Endothelial cell of umbilical vein (primary cell): Measurements from ENCODE around the gene CPHXL2. TPM values are rescaled to one million over a fixed set of nuclear protein-coding genes. Genes with fewer than 3 reads are reported as not detected.

ENCODE experiments used
- BruUV-seq: library from RNA; stranded (reverse); fragments of 400-500 nt; replicated peaks from 2 replicates; lab custom pipeline; 2021; lab: Mats Ljungman, UMichigan
- CTCF ChIA-PET: fragments of 300-600, 350-600 bp; sonication (Branson Sonifier 250); formaldehyde crosslinking; loops from one replicate; lab custom pipeline; 2021; ENCODE audit warnings: antibody characterized with exemption, inconsistent platforms; lab: Charles Lee
- POLR2A ChIA-PET: fragments of 300-600, 350-600 bp; sonication (Branson Sonifier 250); formaldehyde crosslinking; loops from one replicate; lab custom pipeline; 2021; ENCODE audit warnings: antibody characterized with exemption, inconsistent platforms; lab: Charles Lee
- DNase-seq: peaks from one replicate; pipeline ENCODE4 v3.0.0-alpha.2; 2011; ENCODE audit warnings: low read depth, low spot score
- FAIRE-seq: peaks from 2 replicates; lab custom pipeline; 2011; peaks lifted over from hg19 to GRCh38; lab: Jason Lieb, UNC
- H2AFZ ChIP-seq: 2 replicates; pipeline ENCODE4 v1.6.0; 2012; ENCODE audit warnings: low read depth, low read length, control low read depth, inconsistent platforms
- H3K27ac ChIP-seq: 2 replicates; pipeline ENCODE4 v1.5.1; 2011; ENCODE audit warnings: low read depth, mild to moderate bottlenecking, control low read depth, low read length, moderate library complexity; ENCODE audit not compliant: insufficient read depth
- H3K27me3 ChIP-seq, 2 experiments: 2 replicates each; pipeline versions ENCODE4 v1.6.0 to v1.6.1; 2011; ENCODE audit warnings: low read length in 2 of 2, mixed read lengths in 1 of 2; ENCODE audit not compliant: control insufficient read depth in 2 of 2, insufficient read depth in 2 of 2
- H3K36me3 ChIP-seq, 2 experiments: 2 replicates in 1 of 2; 3 replicates in 1 of 2; pipeline ENCODE4 v1.5.1; 2011; ENCODE audit warnings: low read length in 2 of 2, mild to moderate bottlenecking in 1 of 2, moderate library complexity in 1 of 2; ENCODE audit not compliant: control insufficient read depth in 2 of 2, insufficient read depth in 2 of 2; ENCODE audit errors: extremely low read depth in 1 of 2
- H3K4me1 ChIP-seq: 3 replicates; pipeline ENCODE4 v1.5.1; 2011; ENCODE audit warnings: mild to moderate bottlenecking, low read length; ENCODE audit not compliant: control insufficient read depth, insufficient read depth; ENCODE audit errors: extremely low read depth
- H3K4me2 ChIP-seq: 2 replicates; pipeline ENCODE4 v1.6.1; 2011; ENCODE audit warnings: low read length, control low read depth, mixed read lengths; ENCODE audit not compliant: insufficient read depth
- H3K4me3 ChIP-seq, 3 experiments: fragments of 200-600 bp in 1 of 3; sonication (generic), shearing (Covaris generic) in 1 of 3; replicated peaks in 1 of 3; 2 replicates each; pipeline ENCODE4 v1.5.1; 2011 to 2016; ENCODE audit warnings: control low read depth in 3 of 3, low read length in 3 of 3, mild to moderate bottlenecking in 2 of 3, inconsistent platforms in 1 of 3, low read depth in 1 of 3, moderate library complexity in 1 of 3; ENCODE audit not compliant: insufficient read depth in 1 of 3
- H3K79me2 ChIP-seq: 2 replicates; pipeline ENCODE4 v1.6.0; 2012; ENCODE audit warnings: low read length, inconsistent platforms; ENCODE audit not compliant: control insufficient read depth, insufficient read depth
- H3K9ac ChIP-seq: replicated peaks from 2 replicates; pipeline ENCODE3; 2011; ENCODE audit warnings: low read length, control low read depth; ENCODE audit not compliant: insufficient read depth; ENCODE audit errors: extremely low read depth
- H3K9me1 ChIP-seq: replicated peaks from 3 replicates; pipeline ENCODE4 v1.6.0; 2011; ENCODE audit warnings: mild to moderate bottlenecking, low read length; ENCODE audit not compliant: control insufficient read depth, insufficient read depth; ENCODE audit errors: extremely low read depth
- H3K9me3 ChIP-seq: replicated peaks from 2 replicates; pipeline ENCODE4 v1.5.1; 2012; ENCODE audit warnings: low read length, inconsistent platforms; ENCODE audit not compliant: control insufficient read depth, insufficient read depth
- H4K20me1 ChIP-seq: replicated peaks from 2 replicates; pipeline ENCODE3; 2011; ENCODE audit warnings: mild to moderate bottlenecking, low read length; ENCODE audit not compliant: control insufficient read depth, insufficient read depth; ENCODE audit errors: extremely low read depth
- CTCF ChIP-seq, 2 donors: IDR thresholded peaks; 1 replicate in 1 of 2; 2 replicates in 1 of 2; pipeline ENCODE4 v1.5.1; 2011; ENCODE audit warnings: low read length in 2 of 2, mild to moderate bottlenecking in 2 of 2, moderate library complexity in 2 of 2, control low read depth in 1 of 2, inconsistent platforms in 1 of 2, low read depth in 1 of 2; ENCODE audit not compliant: insufficient read depth in 1 of 2; ENCODE audit errors: extremely low read depth in 1 of 2
- EZH2 ChIP-seq: IDR thresholded peaks from 2 replicates; pipeline ENCODE4 v1.6.1; 2012; ENCODE audit warnings: borderline replicate concordance, low read depth, mild to moderate bottlenecking, moderate library complexity, low read length, inconsistent platforms; ENCODE audit not compliant: severe bottlenecking
- FOS ChIP-seq: IDR thresholded peaks from 2 replicates; pipeline ENCODE4 v1.6.1; 2011; ENCODE audit warnings: mild to moderate bottlenecking, low read length, moderate library complexity, borderline replicate concordance; ENCODE audit not compliant: insufficient read depth
- GATA2 ChIP-seq: IDR thresholded peaks from 2 replicates; pipeline ENCODE4 v1.7.0; 2011; ENCODE audit warnings: low read depth, mild to moderate bottlenecking, moderate library complexity, mixed read lengths, low read length; ENCODE audit not compliant: insufficient read length, insufficient read depth
- JUN ChIP-seq: IDR thresholded peaks from 2 replicates; pipeline ENCODE4 v1.6.1; 2011; ENCODE audit warnings: borderline replicate concordance, low read depth; ENCODE audit not compliant: insufficient read length, insufficient read depth
- MAX ChIP-seq: IDR thresholded peaks from 2 replicates; pipeline ENCODE4 v1.6.1; 2011; ENCODE audit not compliant: insufficient read depth, insufficient read length
- MYC ChIP-seq: IDR thresholded peaks from one replicate; pipeline ENCODE4 v1.6.1; 2011; ENCODE audit warnings: mild to moderate bottlenecking, low read depth, low read length
- POLR2A ChIP-seq: IDR thresholded peaks from 2 replicates; pipeline ENCODE4 v1.6.1; 2012; ENCODE audit warnings: low read depth, mild to moderate bottlenecking, control low read depth, low read length
- POLR2AphosphoS5 ChIP-seq: IDR thresholded peaks from 2 replicates; pipeline ENCODE4 v1.6.1; 2012; ENCODE audit warnings: low read depth, mild to moderate bottlenecking, control low read depth, low read length, moderate library complexity; ENCODE audit not compliant: insufficient read depth
- dilution Hi-C: fragments of 300-500 bp; cut with MboI; formaldehyde crosslinking; loops from one replicate; pipeline ENCODE4 v1.15.0; 2019; ENCODE audit warnings: low sequenced_read_pairs; ENCODE audit not compliant: extremely low pct_ligation_motif_present
- intact Hi-C: fragments of 100-400 bp; cut with micrococcal nuclease; formaldehyde crosslinking; loops from one replicate; pipeline ENCODE4 v1.10.0; 2022
- polyA plus RNA-seq, 4 experiments: library from polyadenylated mRNA; depleted of rRNA in 3 of 4; stranded (reverse) in 3 of 4; unstranded in 1 of 4; fragments of >200 nt; gene quantifications; 2 replicates each; pipeline versions ENCODE4 v1.2.1 to v1.2.3, GENCODE V29; 2011 to 2012; ENCODE audit warnings: missing spikeins in 1 of 4
- total RNA-seq: library from RNA; stranded (reverse); gene quantifications from 2 replicates; pipeline ENCODE4 v1.2.3, GENCODE V29; 2021

CPHXL2 gene
- total and polyA plus RNA-seq, 2 donors (not counting 3 experiments of a cell fraction or from before 2014, with no cell fraction given) = not detected

GRCh38 chr16:75658175-75658574 is 18.6 kb downstream of the CPHXL2 start:
- H3K36me3 ChIP-seq = peaks cover 17% of the 10 kb centered on the region in 2 experiments
- CTCF ChIA-PET = no interaction called here

More at GRCh38 chr16:75658175-75658574, 18.6 kb downstream of the CPHXL2 start:
- peaks cover 3% of the 10 kb centered on the region for H4K20me1 ChIP-seq
- POLR2A ChIA-PET = no interaction called here
- no TSS peak for BruUV-seq
- H3K27ac ChIP-seq = no peak overlapping the region
- H3K4me3 ChIP-seq = no peak overlapping the region
- H3K9me3 ChIP-seq = no peaks in the 10 kb centered on the region
- H3K27me3 ChIP-seq = no peaks in the 10 kb centered on the region
- no peaks in the 10 kb centered on the region for H3K9me1 ChIP-seq
- intact Hi-C loops = no loop called here
- peaks cover 9% of the 10 kb centered on the region for H3K79me2 ChIP-seq
- no peak overlapping the region for H3K4me2 ChIP-seq
- peaks cover 15% of the 10 kb centered on the region for H3K4me1 ChIP-seq
- TF ChIP-seq JUN (no peak), EZH2 (no peak), MYC (no peak), CTCF (IDR thresholded peaks at IDR 0.05; ENCODE audit: extremely low read depth in 1 of 2, insufficient read depth in 1 of 2, low read depth in 1 of 2, low read length in 2 of 2) (no peak), FOS (no peak), GATA2 (no peak), POLR2AphosphoS5 (no peak), MAX (no peak), POLR2A (no peak)
- H2AFZ ChIP-seq = no peak overlapping the region
- dilution Hi-C loops = no loop called here
- H3K9ac ChIP-seq = no peak overlapping the region
- no peak for DNase-seq
- no peak for FAIRE-seq
